ENCODE measurements around the gene NRN1.
"Not testable (repeated sequence)": the region's sequence is repeated elsewhere in the genome, so short reads cannot be mapped to it uniquely, and the experiment has no call there.

NRN1 gene

DNA sequence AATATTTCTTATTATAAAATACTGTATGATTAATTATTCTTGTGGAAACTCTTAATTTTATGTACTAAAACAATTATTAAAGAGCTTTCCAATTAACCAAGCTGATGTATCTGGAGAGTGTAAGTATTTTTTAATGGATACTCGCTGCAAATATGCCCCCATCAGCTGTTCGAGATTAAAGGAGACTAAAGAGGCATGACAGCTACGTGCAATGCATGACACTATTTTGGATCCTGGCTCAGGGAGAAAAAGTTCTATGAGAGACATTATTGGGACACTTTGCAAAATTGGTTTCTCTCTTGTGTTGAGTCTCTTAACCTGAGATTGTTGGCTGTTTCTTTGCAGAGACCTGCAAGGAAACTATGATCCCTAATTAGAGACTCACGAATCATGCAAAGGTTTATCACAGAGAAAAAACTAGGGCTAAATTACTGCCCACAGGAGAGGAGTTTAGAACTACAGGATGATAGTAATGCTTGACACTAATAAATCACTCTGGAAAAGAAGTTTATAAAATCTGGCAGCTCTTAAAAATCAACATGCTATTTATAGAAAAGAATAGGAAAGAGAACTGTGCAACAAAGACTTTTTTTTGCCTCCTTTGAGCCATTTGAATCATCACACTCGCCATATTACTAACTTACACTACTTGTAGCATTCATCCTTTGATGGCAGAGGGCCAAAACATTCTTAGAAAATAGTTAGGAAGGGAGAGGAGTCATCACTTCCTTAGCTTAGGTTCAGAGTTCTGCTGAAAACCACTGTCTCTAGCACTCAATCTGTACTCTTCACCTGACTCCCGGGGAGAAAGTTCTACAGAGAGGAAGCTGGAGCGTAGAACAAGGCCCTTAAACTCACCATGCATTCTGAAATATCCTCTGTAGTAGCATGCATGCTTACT lies 25.3 kb downstream of the NRN1 start:
- peak; percentile 97 for DNase-seq

DNA sequence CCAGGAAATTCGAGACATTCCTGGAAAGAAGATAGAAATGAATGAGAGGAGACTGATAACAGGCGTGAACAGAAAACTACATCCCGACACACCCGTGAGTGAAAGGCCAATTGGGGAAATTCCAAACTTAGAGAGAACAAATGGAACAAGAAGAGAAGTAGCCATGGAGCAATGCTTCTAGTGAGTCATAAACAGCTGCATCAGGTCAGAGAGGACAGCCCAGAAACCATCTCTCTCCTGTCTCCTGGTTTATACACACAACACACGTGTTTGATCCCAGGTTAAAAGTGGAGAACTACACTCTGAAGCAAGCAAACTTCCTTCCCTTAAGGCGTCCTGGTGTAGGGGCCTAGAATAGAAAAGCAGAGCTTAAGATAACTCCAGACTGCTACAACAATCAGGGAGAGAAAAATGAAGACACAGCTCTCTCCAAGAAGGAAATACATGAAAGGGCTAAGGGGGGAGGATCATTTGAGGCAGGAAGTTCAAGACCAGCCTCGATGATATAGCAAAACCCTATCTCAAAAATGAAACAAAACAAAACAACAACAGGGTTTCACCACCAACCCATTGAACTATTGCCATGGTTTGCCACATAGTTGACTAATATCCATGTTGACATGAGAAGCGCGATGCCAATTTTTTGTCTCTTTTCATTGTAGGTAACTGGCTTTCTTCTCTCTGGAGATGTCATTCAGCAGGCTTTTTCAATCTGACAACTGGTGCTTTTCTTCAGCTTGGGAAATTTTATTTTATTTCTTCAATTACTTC lies 26.9 kb downstream of the NRN1 start:
- no peak for DNase-seq

DNA sequence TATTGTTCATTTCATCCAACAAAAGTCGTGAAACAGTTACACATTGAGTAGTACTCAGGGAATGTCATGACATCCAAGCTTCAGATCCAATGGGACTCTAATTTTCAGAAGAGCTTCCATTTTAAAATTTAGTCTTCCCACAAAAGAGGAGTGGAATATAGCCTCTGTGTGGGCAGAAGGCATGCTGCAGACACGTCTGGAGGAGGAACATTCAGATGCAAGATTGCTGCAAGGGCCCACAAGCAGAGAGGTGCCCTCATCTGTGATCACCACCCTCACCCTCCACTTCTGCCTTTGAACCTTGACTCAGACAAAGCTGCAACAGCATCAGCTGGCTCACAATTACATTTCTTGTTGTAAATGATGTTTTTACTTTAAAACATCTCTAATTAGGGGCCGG lies 29.9 kb downstream of the NRN1 start:
- no peak for DNase-seq

DNA sequence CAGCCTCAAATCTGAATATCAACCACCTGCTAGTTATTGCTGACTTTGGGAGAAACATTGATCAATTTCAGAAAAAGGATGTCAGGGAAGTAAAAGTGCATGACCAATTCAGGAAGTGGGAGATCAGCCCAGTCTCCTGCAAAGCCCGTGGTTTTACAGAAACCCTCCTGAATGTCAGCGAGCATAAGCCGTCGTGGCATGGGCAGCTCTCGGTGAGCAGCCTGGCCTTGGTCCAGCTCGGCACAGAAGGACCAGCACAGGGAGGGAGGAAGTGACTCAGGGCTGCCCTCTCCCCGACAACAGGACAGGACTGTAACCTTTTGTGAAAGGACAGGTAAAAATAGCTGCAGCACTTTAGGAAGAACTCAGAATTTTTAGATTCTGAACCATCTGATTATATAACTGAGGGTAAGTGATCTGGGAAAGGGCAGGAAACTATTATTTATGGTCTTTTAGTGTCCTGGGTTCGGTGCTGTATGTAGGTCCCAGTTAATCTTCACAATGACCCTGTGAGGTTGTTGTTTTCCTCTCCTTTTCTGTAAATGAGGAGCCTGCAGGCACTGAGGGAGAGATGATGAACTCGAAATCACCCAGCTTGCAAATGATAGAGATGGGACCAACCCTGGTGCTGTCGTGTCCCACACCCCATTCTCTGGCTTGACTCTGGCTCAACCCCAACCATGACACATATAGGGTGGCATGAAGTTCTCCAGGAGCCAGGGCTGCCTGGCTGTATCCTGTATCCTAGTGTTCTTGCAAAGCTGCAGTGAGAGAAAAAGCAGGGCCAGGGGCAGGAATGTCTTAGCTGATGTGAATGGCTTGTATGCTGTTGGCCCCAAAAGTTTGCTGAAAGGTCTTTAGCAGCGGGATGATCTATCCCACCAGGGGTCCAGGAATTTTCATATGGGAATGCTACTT lies 37.6 kb downstream of the NRN1 start:
- peak; percentile 88 for DNase-seq

DNA sequence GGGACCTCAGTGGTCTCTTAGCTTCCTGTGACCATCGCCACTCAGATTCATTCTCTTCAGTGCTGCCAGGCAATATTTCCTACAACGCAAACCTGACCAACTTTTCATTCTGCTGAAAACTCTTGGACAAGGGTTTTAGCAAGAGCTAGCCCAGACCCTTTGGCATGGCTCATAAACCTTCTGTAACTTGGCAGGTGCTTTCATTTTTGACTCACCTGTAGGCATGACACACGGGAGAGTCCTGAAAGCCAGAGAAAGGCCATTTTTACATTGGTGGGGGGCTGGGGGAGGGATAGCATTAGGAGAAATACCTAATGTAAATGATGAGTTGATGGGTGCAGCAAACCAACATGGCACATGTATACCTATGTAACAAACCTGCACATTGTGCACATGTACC lies 38.7 kb downstream of the NRN1 start:
- not testable (repeated sequence) for DNase-seq

DNA sequence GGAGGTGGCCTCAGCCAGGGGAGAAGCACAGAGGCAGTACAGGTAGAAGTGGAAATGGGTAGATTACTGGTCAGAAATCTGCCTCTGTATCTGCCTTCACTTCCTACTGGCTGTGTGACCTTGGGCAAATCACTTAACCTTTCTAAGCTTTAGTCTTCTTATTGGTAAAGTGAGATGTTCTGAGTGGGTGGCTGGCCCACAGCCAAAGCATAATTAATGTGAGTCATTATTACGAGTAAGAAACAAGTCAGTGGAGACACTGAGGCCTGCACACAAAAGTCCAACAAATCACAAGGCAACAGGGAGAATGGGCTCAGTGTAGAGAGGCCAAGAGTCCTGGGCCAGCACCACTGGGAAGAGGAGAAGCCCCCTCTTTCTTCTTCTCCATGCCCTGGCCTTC lies 39.1 kb downstream of the NRN1 start:
- DNase-seq: no peak

DNA sequence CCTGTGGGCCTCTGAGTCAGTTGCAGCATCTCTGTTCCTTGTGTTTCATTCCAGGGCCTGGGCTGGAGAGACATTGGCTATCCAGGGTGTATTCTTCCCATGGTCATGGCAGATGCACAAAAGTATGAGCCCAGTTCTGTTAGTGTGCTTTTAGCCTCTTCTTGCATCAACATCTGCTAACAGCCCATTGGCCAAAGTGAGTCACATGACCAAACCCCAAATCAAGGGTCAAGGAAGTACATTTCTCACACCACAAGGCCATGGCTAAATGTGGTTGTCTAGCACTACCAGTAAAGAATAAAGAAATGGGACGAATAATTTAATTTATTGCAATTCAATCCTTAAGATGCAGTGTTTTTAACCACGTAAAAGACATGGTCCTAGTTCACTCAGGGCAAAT lies 43.9 kb downstream of the NRN1 start:
- DNase-seq: no peak

DNA sequence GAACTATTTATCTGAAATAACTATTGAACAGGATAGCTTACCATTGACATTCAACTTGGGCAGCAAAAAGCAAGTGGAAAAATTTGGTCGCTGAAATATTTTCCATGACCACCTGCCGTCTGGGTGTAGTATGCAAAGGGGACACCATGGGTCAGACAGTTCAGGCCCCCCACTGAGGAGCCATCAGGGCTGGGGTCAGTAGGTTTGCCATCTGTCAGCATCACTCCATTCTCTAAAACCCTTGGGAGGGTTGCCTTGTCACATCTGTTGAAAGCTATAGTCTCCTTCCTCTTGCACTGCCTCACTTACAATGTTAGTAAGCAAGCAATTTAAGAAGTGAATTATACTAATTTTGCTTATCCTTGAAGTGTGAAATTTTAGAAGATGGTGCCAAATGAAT lies 44.9 kb downstream of the NRN1 start:
- DNase-seq: no peak

DNA sequence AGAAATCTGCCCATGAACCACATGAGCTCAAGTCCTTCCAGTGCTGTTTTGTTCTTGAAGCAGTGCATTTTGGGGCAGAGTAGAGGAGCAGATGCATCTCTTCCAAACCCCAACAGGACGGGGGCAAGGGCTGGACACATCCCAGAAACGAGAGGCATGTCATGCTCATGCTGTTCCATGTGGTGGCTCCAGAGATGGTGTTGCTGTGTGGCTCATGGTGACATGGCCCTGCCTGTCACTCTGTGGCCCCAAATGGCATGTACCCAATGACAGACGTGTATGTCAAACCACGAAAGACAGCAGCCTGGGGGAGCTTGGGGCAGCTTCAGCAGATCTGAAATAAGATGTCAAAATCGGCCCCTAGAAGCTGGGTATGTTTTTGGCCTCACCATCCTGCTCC lies 46.3 kb downstream of the NRN1 start:
- DNase-seq: no peak

DNA sequence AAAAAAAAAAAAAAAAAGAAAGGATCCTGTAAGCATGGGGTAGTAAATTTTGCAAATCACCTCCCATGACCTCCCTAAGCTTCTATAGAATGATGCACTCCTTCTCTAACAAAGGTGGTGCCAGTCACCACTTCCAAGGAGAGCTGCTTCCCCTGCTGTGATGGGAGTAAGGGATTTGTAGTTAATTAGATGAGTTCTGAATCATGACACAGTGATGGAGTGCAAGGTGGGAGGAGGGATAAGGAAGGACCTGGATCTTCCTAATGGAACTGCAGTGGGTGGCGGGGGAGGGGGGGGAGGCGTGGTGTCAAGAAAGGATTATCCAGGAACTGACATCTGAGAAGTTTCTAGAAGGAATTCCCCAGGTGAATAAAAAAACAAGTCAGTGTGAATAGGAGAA lies 47.8 kb downstream of the NRN1 start:
- DNase-seq: no peak

DNA sequence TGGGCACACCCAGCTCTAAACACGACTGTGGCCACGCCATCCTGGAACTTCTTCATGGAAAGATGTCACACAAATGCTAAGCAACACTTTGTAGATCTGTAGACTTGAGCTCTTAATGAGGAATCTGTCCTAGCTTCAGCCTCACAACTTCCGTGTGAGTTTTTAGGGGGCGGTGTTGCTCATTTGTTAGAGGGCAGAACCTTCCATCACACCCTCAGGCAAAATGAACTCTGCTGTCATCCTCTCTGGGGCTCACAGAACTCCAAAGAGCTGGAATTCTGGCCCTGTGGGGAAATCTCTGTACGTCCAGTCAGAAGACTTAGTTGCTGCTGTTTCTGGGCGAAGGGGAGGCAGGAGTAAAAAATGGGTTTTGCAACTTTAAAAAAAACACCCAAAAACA lies 49.8 kb downstream of the NRN1 start:
- DNase-seq: peak; percentile 24

DNA sequence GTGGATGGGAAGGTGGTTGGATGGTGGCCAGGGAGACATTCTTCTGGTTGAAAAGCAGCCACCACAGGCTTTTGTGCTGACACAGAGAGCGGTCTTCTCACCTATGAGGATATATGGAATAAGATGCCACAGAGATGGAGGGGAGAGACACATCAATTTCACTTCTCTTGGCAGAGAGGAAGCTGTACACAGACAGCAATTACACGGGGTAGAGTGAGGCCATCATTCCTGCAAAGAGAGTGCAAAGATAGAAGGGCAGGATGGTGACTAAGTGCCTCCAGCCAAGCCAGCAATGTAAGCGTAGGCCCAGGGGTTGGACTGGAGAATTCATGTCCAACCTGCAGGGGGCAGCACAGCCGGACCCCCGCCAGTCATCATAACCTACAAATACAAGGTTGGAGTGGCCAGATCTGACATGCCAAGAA lies 56.4 kb downstream of the NRN1 start:
- DNase-seq: peak; percentile 51
